Pulmonary artery endothelial cell (primary cell): ENCODE data around the gene PATZ1. TPM values are rescaled to one million over a fixed set of nuclear protein-coding genes. Genes with fewer than 3 reads are reported as not detected.

Experiments
- DNase-seq: peaks from one replicate; pipeline ENCODE4 v3.0.0-alpha.2; 2011; ENCODE audit warnings: low read depth, low spot score
- total RNA-seq: library from RNA; depleted of rRNA; stranded (reverse); fragments of >200 nt; gene quantifications from 2 replicates; pipeline ENCODE4 v1.2.3, GENCODE V29; 2014

PATZ1 gene
- total RNA-seq, 1 donor from 2014 or later, result 16.7 TPM

DNA sequence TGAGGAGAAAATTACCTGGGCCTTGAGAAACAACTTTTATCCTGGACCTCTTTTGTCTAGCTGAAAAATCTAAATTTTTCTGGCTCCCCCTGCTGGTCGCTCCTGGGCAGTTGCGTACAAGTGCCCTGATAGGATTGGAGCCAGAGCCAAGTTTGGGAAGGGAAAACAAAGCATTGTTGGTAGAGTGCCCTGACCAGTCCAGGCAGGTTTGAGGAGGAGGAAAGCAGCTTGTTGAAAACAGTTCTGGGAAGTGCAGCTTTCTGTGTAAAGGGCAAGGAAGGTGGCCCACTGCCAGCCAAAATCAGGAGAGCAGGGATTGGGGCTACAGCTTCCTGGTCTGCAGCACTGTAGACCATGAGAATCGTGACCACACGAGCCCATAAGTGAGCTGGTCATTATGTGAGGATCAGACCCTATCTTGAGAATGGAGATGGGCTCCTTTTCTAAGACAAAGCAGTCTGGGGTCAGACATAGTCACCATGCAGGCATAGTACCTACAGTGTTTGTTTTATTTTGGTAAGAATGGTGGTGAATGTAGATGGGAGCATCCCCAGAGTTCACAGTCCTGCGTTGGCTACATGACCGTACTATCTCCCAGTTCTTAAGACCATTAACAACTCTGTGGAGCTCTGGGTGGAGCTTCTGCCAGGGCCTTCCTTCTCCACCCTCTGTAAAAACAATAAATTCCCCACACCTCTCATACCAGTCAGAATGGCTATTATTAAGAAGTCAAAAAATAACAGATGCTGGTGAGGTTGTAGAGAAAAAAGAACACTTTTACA is 32.6 kb downstream of the PATZ1 start:
- no peak for DNase-seq

DNA sequence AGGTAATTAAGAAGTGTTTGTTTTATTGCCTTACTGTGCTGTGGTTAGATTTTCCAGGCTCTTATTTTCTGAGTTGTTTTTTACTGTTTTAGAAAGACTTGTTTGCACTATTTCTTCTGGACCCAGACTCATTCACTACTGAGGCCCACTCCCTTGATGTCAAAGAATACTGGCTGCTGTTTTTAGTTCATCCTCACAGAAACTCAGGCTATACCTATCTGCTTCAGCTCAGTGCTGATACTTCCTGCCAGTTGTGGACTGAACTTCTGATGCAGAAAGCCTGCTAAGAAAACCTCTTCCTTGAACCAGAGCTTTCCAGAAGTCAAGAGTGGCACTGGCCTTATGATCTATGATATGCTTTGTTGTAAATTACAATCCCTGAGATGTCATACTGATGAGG is 38.0 kb downstream of the PATZ1 start:
- no peak for DNase-seq

DNA sequence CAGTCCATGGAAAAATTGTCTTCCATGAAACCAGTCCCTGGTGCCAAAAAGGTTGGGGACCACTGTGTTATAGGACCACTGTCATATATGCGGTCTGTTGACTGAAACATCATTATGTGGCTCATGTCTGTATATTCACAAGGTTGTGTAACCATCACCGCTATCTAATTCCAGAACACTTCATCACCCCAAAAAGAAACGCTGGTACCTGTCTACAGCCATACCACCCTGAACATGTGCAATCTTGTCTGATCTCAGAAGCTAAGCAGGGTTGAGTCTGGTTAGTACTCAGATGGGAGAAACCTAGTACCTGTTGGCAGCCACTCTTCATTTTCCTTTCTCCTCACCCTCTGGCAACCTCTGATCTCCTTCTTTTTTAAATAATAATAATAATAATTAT is 41.0 kb downstream of the PATZ1 start:
- DNase-seq, result no peak

DNA sequence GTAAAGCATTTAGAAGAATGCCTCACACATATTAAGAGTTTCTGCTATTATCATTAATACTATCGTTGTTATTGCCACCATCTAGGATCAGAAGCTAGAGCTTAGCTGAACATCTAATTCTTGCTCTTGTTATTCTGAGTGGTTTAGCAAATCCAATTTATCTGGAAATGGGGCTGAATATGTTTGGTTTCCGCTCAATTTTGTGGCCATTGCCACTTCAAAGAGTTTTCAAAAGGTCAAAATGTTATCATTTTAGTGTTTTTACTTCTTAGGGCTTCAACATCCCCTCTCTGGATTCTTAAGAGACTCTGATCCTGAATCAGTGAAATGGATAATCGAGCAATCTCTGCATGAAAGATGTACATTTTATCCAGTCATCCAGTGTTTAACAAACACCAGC is 43.6 kb downstream of the PATZ1 start:
- DNase-seq, result no peak

DNA sequence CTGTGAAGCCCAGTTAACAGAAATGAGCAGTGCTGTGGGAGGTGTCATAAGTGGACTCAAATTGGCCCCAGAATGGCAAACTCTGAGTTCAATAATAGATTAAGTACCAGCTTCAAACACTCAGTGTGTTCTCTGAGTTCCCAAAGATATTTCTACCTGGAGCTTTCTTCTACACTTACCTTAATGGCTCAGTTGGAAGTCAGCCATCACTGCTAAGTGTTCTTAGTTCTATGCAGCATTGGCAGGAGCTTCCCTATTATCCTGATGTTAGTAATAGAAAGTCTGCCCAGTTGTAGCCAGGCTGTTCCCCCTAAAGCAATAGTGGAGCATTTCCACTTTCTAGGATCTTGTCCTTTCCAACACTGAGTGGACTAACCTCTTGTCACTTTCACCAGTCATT is 44.1 kb downstream of the PATZ1 start:
- DNase-seq, result no peak

DNA sequence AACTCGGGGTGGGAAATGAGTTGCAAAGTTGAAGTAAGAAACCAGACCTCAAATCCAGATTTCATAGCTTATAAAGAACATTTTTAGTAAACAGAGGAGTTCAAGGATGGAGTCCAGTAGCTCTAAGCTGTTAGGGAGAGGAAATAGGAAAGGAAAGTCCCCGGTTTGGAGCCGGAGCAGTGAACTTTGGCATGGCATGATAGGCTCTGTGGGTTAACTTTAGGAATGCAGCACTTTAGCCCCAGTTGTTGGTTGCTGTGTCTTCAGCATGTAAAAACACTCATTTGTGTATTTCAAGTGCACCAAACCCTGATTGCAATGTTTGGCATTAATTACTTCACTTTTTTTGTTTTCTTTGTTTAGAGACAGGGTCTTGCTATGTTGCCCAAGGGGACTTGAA is 45.2 kb downstream of the PATZ1 start:
- DNase-seq, result no peak

DNA sequence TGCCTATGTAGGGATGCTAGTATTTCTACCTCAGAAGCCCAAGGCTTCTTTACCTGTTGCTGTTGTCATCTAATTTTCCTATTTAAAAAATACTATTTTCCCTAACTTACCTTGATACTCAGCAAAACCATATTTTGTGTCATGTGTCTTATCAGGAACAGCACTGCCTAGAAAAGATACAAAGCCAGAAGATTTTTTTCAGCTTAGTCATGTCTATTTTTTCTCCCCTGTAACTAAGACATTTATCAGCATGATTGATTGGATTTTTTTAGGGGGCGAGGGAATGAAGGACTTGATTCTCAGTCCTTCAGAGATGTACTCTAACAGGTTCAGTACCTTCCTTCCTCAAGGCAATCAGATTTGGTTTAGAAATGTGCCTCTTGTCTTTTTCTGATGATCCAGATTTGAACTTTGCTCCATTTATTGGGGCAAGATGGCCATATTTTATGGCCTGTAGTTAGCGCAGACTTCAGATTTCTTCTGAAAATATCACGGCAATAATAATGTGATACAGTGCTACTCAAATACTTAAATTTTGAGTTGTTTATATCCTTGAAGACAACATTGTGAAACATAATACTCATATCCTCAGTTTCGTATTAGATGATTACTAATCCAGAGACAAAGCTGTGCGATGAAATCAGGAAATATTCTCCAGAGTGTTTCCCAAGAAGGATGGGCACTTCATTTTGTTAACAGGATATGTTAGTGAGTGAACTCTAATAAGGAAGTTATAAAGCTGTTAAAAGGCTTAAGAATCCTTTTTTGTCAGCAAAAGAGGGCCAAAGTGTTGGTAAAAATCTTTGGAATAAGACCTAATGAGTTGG is 50.1 kb downstream of the PATZ1 start:
- no peak for DNase-seq

DNA sequence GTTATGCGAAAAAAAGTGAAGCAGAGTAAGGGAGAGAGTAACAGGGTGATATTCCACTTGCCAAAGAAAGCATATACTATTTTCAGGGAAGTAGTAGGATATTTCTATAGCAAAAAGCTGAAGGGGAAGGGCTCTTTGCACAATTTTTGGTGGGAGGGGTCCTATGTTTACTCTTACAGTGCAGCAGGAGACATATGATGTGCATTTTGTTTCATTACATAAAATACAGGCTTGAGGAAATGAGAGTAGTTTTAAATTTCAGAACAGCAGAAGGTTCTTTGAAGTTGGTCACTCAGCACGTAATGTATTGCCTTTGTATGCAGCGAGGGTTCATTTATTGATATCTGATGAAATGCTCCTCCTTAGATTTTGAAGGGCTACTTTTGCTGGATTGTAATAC is 50.8 kb downstream of the PATZ1 start:
- DNase-seq, result no peak

DNA sequence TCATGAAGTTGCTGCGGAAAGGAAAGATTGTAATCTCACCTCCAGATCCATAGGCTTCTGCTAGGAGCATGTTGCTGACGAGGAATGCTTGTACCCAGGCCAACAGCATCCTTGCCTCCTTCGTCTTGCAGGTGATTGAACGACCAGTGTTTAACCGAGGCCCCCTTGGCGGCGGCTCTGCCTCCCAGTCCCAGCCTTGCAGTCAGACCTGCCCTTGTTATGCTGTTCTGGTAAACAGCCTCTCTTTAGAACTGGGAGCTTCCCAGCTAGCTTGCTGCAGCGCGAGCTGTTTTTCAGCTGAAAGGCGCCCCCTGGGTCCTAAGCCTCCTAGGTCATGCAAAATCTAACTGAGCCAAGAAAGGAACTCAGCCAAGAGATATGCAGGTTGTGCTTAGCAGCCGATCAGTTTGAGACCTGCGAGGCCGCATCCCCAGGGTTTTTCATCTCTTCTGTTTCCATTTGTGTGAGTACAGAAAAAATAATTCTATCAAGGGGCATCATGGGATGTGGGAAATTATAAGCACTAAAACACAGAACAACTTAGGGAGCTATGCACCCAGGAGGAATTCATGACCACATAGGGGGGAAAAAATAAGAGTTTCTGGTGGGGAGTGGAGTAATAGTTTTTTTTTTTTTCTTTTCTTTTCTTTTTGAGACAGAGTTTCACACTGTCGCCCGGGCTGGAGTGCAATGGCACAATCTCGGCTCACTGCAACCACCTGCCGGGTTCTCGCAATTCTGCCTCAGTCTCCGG is 53.7 kb downstream of the PATZ1 start, which contains the start of gene PIK3IP1:
Gene PIK3IP1 (minus strand): TSS at position 253 of the 754 bp plus-strand sequence. CDS start 144 bp downstream, at position 109.
- peak; percentile 60 for DNase-seq

DNA sequence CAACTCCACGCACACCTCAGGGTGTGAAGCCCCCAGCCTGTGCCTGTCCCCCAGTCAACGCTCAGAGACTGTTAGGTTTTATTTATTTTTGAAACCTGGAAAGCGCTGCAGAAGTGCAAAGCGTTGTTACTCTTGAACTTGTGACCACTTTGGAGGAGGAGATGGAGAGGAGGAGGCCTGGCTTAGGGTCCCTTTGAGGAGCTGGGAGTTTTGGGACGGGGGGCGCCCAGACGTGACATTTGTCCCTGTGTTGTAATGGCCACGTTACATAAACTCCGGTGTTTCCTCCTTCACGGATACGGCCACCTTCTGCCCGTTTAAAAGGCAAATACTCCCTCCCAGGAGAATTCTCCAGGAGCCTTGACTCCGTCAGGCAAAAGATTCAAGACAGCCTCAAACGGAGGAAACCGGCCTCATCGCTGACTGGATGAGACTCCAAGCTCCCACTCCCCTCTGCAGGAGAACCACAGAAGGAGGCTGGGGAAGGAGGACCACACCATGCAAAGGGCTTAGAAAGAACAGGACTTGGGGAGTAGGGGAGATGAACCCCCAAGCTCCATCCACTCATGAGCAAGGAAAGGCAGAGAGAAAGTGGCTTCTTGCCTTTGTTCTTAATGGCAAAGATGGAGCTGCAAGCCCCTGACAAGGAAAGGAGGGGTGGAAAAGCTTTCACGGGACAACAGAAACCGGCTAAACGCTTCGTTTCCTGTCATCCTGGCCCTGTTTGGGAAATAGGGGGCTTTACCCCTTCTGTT is 54.5 kb downstream of the PATZ1 start:
- no peak for DNase-seq

DNA sequence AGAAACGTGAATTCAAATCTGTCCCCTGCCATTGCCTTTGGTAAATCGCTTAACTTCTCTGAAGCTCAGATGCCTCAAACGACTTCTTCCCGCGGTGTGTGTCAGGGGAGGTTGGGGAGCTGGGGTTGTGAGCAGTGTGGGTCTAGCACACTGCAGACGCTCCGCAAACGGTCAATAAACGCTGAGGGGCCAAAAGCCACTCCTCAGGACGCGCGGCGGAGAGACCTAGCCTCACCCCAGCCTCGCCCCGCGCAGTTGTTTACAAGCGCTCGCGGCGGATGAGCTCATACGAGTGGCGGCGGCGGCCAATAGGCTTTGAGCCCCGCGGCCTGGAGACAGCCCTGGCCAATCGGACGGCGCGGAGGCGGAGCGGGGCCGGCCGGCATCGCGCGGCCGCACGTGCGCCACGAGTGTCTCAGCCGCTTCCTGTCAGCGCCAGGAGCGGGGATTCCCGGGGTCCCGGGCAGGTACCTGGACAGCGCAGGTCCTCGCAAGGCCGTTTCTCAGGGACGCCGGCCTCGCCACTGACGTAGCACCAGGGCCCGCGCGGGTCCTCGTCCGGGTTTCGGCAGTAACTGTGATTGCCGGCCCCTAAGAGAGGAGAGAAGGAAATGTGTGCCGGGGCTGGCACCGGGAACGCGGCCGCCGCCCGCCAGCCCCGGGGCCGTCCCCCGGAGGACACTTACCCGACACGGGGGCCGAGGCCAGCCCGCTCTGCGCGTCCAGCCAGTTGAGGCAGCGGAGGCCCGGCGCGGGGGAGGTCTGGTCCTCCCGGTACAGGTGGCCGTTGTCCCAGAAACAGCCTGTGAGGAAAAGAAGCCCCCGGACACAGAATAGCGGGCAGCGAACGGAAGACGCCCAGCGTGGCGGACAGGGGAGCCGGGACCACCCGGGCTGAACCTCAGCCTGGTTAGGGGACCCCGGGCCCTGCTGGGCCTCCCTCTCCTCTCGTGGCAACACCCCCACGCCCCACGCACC is 55.4 kb downstream of the PATZ1 start:
- peak; percentile 75 for DNase-seq

DNA sequence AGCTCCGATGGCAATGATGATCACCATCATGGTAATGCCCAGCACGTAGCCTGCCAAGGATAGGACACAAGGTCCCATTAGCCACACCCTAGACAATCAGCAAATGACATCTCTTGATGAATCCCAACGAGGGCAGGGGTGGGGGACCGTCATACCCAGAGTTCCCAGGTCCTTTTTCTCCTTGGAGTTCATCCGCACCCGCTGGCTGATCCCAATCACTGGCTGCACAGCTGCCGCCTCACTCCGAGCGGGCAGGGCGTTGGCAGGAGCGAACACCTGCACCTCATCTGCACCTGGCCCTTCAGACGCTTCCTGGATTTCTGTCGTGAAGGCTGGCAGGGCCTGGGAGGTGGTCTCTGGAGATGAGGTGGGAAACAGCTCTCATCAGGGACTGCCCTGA is 56.8 kb downstream of the PATZ1 start:
- no peak for DNase-seq

DNA sequence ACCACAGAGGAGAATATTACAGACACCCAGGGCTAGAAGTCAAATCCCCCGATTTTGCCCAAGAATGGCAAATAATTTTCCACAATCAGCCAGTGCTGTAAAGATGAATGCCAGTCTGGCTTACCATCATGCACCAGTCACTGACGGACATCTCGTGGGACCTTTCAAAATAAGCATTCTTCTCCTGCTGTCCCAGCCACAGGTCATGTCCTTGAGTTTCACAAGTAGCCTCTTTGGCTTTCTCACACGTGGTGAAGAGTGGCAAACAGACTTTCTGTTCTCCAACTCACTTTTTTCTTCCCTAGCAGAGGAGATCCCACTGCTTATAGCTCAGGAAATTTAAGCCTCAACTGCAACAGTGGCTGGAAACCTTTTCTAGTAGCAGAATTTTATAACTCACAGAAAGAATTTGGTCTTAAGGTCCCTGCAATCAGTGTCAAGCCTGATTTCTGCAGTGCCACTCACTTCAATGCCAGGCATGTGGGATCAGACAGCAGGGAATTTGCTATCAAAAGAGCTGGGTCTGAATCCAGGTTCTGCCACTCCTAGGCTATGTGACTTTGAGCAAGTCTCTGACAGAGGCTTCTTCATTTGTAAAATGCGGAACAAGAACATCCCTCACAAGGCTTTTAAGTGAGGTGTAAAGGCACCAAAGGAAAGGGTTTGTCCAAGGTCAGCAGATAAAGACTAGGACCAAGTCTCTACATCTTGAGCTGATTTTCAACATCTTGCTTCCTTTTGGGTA is 57.5 kb downstream of the PATZ1 start:
- no peak for DNase-seq

DNA sequence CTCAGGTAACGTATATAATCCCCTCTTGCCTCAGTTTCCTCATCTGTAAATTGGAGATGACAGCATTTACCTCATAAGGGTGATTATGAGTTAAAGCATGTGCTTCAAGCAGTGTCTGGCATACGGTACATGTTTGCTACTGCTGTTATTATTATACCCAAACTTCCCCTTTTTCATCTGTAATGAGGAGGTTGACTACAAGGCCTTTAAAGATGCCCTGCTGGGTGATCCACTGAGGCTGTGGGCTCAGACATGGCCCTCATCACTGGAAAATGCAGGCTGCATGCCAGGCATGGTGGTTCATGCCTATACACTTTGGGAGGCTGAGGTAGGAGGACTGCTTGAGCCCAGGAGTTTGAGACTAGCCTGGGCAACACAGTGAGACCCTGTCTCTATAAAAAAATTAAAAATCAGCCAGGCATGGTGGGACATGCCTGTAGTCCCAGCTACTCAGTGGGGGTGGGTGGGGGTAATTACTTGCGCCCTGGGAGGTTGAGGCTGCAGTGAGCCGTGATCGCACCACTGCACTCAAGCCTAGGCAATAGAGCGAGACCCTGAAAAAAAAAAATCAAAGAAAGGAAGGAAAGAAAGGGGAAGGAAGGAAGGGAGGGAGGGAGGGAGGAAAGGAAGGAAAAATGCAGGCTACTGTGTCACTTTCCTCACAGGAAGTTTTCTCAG is 58.2 kb downstream of the PATZ1 start:
- no peak for DNase-seq

DNA sequence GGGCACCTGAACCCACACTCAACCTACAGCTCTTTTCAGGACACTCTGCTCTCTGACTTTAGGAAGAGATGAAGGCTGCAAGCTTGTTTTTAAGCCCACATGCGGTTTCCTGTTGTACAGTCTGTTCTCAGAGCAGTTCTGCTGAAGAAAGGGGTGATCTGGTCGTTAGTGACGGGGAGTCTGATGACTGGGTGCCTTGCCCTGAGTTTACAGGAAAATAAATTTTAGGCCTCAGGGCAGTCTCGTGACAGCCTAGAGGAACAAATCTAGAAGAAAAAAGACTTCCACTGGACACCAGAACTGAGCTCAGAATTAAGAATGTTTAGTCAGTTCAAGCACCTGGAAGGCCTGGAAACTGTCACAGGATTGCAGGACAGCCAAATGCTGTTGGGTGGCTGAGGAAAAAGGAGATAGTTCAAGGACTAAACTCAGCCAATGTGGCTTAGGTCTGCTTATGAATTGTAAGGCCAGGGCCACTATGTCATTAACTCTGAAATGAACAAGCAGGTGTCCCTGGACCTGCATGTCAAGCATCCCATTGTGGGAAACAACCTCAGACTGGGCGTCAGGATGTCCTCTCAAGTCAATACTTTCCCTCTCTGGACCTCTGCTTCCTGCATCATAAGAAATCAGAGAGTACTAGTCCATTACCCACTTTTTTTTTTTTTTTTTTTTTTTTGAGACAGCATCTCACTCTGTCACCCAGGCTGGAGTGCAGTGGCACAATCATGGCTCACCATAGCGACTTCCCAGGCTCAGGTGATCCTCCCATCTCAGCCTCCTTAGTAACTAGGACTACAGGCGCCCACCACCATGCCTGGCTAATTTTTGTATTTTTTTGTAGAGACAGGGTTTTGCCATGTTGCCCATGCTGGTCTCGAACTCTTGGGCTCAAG is 59.5 kb downstream of the PATZ1 start:
- DNase-seq, result no peak

DNA sequence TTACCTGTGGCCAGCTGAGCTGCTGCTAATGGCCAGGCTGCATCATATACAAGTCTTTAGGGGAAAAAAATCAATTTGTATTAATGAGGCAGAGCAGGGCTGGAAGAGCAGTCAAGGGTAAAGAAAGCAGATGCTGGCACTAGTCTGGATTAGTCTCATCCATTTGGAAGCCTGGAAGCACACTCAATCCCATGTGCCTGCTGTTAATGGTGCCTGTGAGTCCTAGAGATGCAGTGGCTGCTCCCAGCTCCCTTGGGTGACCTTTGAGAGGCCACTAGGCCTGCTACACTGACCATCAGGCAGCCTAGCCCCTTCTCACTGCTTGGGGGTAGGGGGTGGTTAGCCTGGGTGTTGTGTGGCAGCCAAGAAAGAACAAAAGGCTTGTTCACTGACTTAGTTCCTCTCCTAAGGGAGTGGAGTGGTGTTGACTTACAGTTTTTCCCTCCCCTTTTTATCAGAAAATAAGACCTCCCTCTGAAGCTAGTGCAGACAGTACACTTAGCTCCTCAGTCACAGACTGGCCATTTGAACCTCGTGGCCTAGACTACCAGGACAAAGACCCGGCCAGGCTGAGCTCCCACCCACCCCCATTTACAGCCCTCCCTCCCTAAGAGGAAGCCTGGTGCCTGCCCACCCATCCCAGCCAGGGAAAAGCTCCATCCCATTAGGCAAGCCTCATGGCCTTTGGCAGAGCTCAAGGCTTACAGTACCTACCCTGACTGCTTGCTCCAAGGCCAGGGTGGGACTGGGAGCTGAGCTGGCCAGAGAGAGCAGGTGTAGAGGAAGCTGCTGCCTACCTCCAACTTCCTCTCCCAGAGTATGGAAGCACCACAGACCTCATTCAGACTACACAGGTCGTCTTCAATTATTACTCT is 61.6 kb downstream of the PATZ1 start:
- no peak for DNase-seq
